ENCODE results near the gene HOXA6. TPM values are rescaled to one million over a fixed set of nuclear protein-coding genes. Genes with fewer than 3 reads are reported as not detected.

HOXA6 gene
- total RNA-seq, 2 donors from 2014 or later, result 10.9 to 29.6 TPM

DNA sequence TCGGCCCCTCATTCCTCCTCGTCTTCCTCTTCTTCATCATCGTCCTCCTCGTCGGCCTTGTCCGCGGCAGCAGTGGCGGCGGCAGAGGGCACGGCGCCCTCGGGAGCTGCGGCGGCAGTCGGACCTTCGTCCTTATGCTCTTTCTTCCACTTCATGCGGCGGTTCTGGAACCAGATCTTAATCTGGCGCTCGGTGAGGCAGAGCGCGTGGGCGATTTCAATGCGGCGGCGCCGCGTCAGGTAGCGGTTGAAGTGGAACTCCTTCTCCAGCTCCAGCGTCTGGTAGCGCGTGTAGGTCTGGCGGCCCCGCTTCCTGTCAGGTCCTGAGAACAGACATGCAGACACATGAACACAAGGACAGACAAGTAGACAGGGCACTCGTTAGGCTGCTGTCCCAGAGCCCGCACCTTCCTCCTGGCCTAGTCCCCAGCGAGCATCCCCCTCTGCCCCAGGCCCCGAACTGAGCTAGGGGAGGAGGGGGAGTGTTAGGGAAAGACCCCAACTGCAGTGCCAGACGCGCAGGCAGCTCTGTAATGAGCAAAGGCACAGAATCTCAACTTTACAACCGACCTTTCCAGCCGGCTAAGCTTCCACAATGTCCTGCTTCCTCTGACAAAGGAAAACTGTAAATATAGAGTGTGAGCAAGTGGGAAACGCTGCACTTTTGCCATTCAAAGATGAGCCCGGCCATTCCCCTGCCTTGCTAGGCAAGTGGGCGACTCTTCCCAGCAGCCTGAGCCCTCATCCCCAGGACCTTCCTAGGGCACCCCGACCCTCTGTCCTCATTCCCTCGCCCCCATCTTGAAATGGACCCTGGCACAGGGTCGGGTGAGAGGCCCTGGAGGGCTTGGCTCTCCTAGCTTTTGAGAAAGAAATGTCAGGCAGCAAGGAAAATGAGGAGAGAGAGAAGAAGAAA is 7.6 kb upstream of the HOXA6 start:
- TF ChIP-seq, protein P1, sequence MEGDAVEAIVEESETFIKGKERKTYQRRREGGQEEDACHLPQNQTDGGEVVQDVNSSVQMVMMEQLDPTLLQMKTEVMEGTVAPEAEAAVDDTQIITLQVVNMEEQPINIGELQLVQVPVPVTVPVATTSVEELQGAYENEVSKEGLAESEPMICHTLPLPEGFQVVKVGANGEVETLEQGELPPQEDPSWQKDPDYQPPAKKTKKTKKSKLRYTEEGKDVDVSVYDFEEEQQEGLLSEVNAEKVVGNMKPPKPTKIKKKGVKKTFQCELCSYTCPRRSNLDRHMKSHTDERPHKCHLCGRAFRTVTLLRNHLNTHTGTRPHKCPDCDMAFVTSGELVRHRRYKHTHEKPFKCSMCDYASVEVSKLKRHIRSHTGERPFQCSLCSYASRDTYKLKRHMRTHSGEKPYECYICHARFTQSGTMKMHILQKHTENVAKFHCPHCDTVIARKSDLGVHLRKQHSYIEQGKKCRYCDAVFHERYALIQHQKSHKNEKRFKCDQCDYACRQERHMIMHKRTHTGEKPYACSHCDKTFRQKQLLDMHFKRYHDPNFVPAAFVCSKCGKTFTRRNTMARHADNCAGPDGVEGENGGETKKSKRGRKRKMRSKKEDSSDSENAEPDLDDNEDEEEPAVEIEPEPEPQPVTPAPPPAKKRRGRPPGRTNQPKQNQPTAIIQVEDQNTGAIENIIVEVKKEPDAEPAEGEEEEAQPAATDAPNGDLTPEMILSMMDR (IDR thresholded peaks at IDR 0.05), result no peak
- intact Hi-C loops (cut with DNase I), result no loop called here
- H3K4me3 ChIP-seq, result peak overlapping the region; percentile 49
- H3K27ac ChIP-seq, result peak overlapping the region; percentile 94
- H3K27me3 ChIP-seq, result peaks cover 4% of the 10 kb centered on the region
- peaks cover 16% of the 10 kb centered on the region for H3K4me1 ChIP-seq
- H3K9ac ChIP-seq (ENCODE audit: low read depth in 2 of 2, low read length in 2 of 2), result peak overlapping the region; percentile 80 to 100
- no peaks in the 10 kb centered on the region for H3K36me3 ChIP-seq
- peak; percentile 60 for DNase-seq
- no peaks in the 10 kb centered on the region for H3K9me3 ChIP-seq

DNA sequence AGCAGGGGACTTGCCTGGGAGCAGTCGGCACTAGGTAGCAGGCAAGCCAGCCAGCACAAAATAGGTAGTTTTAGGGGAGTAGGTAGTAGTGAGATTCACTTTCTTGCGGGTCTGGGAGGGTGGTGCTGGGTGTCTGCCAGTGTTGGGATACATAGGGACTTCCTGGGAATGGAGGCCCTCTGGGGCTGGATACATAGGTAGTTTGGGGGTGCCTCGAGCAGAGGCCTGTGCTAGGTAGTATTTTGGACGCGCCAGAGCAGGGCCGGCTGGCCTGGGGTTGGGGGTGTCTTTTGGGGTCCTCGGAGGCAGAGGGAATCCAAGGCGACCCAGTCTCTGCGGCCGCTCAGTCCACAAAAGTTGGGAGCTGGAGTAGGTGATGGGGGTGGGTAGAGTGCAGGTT is 6.8 kb upstream of the HOXA6 start:
- peak; percentile 29 for DNase-seq
- TF ChIP-seq, protein P1 (IDR thresholded peaks at IDR 0.05), result no peak
- Histone ChIP-seq H3K9me3 (no peaks in the 10 kb centered on the region), H3K9ac (ENCODE audit: low read depth in 2 of 2, low read length in 2 of 2) (peak overlapping the region; percentile 40 to 100), H3K4me3 (peak overlapping the region; percentile 49), H3K36me3 (no peaks in the 10 kb centered on the region), H3K27ac (no peak overlapping the region), H3K4me1 (peaks cover 11% of the 10 kb centered on the region), H3K27me3 (peaks cover 4% of the 10 kb centered on the region)
- intact Hi-C loops (cut with DNase I), result no loop called here

DNA sequence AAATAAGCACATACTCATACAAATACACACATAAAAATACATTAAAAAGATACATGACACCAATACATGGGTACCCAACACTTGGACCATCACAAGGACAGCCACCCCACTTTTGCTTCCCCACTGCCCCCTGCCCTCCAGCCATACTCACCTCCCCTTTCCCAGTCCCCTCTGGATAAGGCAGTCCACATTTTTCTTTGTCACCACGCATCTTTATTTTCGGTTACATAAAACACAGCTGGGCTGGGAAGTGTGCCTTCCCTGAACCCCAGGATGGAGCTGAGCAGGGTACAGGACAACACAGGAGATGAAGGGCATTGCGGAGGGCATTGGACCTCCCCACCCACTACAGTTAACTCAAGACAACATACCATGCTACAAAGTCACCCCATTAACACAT is 6.0 kb upstream of the HOXA6 start:
- TF ChIP-seq, protein P1 (IDR thresholded peaks at IDR 0.05), result no peak
- Histone ChIP-seq H3K4me3 (no peak overlapping the region), H3K9me3 (no peaks in the 10 kb centered on the region), H3K4me1 (peaks cover 11% of the 10 kb centered on the region), H3K27ac (peak overlapping the region; percentile 97), H3K9ac (ENCODE audit: low read depth in 2 of 2, low read length in 2 of 2) (peak overlapping the region in 1 of 2 donors; percentile 100), H3K36me3 (no peaks in the 10 kb centered on the region), H3K27me3 (peaks cover 4% of the 10 kb centered on the region)
- intact Hi-C loops (cut with DNase I), result no loop called here
- peak; percentile 25 for DNase-seq

DNA sequence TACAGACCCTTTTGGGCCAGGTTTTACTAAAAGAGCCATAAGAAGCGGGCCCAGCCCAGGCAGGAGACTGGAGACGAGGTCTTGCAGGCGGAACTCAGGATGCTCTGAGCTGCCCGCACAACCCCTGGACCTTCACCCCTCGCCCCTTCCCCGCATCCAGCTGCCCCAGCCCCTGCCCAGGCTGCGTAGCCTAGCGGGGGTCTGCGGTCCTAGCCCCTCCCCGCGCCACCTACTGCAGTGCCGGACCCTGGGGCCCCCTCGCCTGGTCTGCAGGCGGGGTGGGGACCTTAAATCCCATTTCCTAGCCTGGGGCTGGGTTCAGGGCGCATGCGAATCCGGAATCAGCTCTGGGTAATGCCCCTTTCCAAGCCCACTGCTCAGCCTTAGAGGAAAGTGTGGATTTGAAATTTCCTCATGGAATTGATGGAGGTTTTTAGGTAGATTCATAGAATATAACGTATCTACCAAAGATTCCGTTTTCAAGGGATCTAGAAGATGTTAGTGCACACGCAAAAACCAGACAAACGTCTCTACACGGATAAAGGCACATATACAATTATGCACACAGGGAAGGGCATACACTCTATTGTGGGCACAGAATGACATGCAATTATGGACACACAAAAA is 5.4 kb upstream of the HOXA6 start:
- TF ChIP-seq, protein P1 (IDR thresholded peaks at IDR 0.05), result no peak
- H3K4me3 ChIP-seq, result peak overlapping the region; percentile 55
- H3K9ac ChIP-seq (ENCODE audit: low read depth in 2 of 2, low read length in 2 of 2), result peak overlapping the region; percentile 54 to 100
- peak; percentile 30 for DNase-seq
- peak overlapping the region; percentile 97 for H3K27ac ChIP-seq
- no peaks in the 10 kb centered on the region for H3K36me3 ChIP-seq
- intact Hi-C loops (cut with DNase I), result no loop called here
- no peaks in the 10 kb centered on the region for H3K27me3 ChIP-seq
- peaks cover 11% of the 10 kb centered on the region for H3K4me1 ChIP-seq
- no peaks in the 10 kb centered on the region for H3K9me3 ChIP-seq

DNA sequence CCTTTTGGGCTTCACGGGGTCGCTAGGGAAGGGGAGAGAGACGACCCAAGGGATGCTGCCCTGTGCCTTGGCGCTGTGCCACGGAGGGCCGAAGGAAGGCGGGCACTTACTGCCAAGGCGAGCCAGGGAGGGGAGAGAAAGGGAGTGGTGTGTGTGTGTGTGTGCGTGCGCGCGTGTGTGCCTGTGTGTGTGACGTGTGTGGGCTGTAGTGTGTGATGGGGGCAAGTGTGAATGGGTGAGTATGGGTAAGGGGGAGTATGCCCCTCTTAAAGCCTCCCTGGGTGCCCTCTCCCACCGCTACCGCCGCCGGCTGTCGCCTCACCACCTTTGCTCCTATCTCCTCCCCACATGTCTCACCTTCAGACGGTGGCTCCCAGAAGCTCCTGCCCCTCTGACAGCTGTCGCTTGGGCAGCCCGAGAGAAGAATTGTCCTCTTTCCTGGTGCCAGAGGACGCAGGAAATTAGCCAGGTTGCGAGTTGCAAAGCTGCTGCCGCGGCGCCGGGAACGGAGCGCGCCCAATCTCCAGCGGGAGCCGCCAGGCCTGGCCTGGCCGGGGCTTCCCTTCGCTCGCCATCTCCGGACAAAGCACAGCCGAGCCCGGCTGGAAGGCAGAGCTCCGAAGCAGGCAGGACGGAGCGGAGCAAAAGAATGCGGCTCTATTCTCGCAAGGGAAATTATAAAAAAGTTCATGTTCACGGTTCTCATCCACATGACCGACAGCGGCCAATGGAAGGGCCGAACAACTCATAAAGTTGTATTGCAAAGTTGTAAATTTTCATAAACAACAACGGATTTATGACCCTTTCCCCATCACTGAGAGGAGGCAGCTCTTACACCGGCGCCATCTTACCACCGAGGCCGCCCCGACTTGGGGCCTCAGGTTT is 4.6 kb upstream of the HOXA6 start, which contains the start of gene HOXA3:
HOXA3 (minus strand) TSS at position 653 of the 885 bp plus-strand sequence. CDS start 41,943 bp downstream, outside the sequence.
- Histone ChIP-seq H3K27ac (peak within 1 kb of the TSS; percentile 97), H3K4me3 (peak within 1 kb of the TSS; percentile 55), H3K9me3 (no peaks in the 10 kb centered on the region), H3K36me3 (no peaks in the 10 kb centered on the region), H3K9ac (ENCODE audit: low read depth in 2 of 2, low read length in 2 of 2) (peak within 1 kb of the TSS; percentile 86 to 100), H3K27me3 (no peaks in the 10 kb centered on the region), H3K4me1 (peaks cover 15% of the 10 kb centered on the region)
- peak; percentile 93 for DNase-seq
- TF ChIP-seq, protein P1 (IDR thresholded peaks at IDR 0.05), result no peak
- intact Hi-C loops (cut with DNase I), result no loop called here

All from colonic mucosa (tissue), 4 donors.